Gastroesophageal sphincter (tissue), 3 donors: ENCODE measurements around the gene IST1.

ENCODE experiments used
- CTCF ChIP-seq, 4 experiments: fragments of 200-600 bp in 2 of 4; fragments of 450-650 bp in 2 of 4; sonication (generic) in 1 of 4; IDR thresholded peaks; one replicate each; pipeline ENCODE4 v1.5.1; 2017 to 2019; ENCODE audit warnings: antibody characterized with exemption in 4 of 4, mild to moderate bottlenecking in 2 of 4, moderate library complexity in 2 of 4
- EP300 ChIP-seq: sonication (generic); formaldehyde crosslinking; IDR thresholded peaks from one replicate; pipeline ENCODE4 v1.6.1; 2017; ENCODE audit warnings: antibody characterized with exemption, mild to moderate bottlenecking
- POLR2A ChIP-seq, 2 donors: fragments of 450-650 bp; IDR thresholded peaks; one replicate each; pipeline ENCODE4 v1.6.1; 2017; ENCODE audit warnings: antibody characterized with exemption in 2 of 2, mild to moderate bottlenecking in 2 of 2, moderate library complexity in 1 of 2
- POLR2AphosphoS5 ChIP-seq: sonication (generic); formaldehyde crosslinking; IDR thresholded peaks from one replicate; pipeline ENCODE4 v1.6.1; 2017; ENCODE audit warnings: antibody characterized with exemption

GRCh38 chr16:71896764-71897368 lies 1.5 kb downstream of the IST1 start:
- TF ChIP-seq POLR2AphosphoS5 (no peak), POLR2A (IDR thresholded peaks at IDR 0.05) (no peak), EP300 (no peak), CTCF (IDR thresholded peaks at IDR 0.05) (no peak)
